ENCODE measurements around the gene CALD1.

DNA sequence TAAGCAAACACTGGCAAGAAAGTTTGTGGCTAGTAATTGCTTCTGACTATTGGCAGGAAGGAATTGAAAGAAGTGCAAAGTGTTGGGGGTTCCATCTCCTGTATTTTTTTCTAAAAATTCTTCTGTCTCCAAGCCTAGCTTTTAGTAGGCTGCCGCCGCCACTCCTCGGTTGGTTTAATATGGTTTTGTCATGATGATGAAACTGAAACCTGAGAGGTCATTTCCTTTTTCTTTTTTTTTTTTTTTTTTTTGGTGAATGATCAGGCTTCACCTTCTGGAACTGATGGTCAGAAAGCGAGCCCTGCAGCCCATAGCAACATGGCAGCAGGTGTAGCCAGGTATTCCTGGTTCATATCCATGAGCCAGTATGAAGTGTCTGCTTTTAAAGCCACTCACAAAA lies 131.5 kb downstream of the CALD1 start:
- TF ChIP-seq, protein P1, sequence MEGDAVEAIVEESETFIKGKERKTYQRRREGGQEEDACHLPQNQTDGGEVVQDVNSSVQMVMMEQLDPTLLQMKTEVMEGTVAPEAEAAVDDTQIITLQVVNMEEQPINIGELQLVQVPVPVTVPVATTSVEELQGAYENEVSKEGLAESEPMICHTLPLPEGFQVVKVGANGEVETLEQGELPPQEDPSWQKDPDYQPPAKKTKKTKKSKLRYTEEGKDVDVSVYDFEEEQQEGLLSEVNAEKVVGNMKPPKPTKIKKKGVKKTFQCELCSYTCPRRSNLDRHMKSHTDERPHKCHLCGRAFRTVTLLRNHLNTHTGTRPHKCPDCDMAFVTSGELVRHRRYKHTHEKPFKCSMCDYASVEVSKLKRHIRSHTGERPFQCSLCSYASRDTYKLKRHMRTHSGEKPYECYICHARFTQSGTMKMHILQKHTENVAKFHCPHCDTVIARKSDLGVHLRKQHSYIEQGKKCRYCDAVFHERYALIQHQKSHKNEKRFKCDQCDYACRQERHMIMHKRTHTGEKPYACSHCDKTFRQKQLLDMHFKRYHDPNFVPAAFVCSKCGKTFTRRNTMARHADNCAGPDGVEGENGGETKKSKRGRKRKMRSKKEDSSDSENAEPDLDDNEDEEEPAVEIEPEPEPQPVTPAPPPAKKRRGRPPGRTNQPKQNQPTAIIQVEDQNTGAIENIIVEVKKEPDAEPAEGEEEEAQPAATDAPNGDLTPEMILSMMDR (IDR thresholded peaks at IDR 0.05) = no peak
- TF ChIP-seq ZFX (IDR thresholded peaks at IDR 0.05; ENCODE audit: borderline replicate concordance) = no peak
